ENCODE results near the gene CHMP3.
"Not testable (repeated sequence)": the region's sequence is repeated elsewhere in the genome, so short reads cannot be mapped to it uniquely, and the experiment has no call there.

Gene CHMP3

GRCh38 chr2:86593266-86593665 lies 30.0 kb upstream of the CHMP3 start:
- H4K20me1 ChIP-seq (ENCODE audit: insufficient read depth, low read length), result no peaks in the 10 kb centered on the region
- no peak overlapping the region for H3K9ac ChIP-seq (ENCODE audit: low read length)
- H3K27me3 ChIP-seq (replicated peaks; ENCODE audit: insufficient read depth, low read length), result no peaks in the 10 kb centered on the region
- H3K79me2 ChIP-seq (ENCODE audit: low read length), result no peaks in the 10 kb centered on the region
- H3K9me3 ChIP-seq (replicated peaks; ENCODE audit: insufficient read depth, low read length), result no peaks in the 10 kb centered on the region
- no peak for DNase-seq
- H3K9me2 ChIP-seq (replicated peaks; ENCODE audit: insufficient read depth, low read length), result no peaks in the 10 kb centered on the region
- H2AFZ ChIP-seq (ENCODE audit: low read length), result no peak overlapping the region
- no peaks in the 10 kb centered on the region for H3F3A ChIP-seq (ENCODE audit: insufficient read depth, low read length)
- no peak overlapping the region for H3K4me2 ChIP-seq (ENCODE audit: low read depth, low read length)
- H3K4me3 ChIP-seq (ENCODE audit: low read length), result no peak overlapping the region
- no peaks in the 10 kb centered on the region for H3K4me1 ChIP-seq (ENCODE audit: low read length)
- no peaks in the 10 kb centered on the region for H3K36me3 ChIP-seq (replicated peaks; ENCODE audit: insufficient read depth, low read length)
- no peak overlapping the region for H3K27ac ChIP-seq (ENCODE audit: low read length)
- TF ChIP-seq EZH2 (optimal IDR thresholded peaks at IDR 0.05; ENCODE audit: low read depth, low read length) (no peak), CTCF (IDR thresholded peaks at IDR 0.05; ENCODE audit: low read length) (no peak), EZH2phosphoT487 (IDR thresholded peaks at IDR 0.05; ENCODE audit: low read length) (no peak)

GRCh38 chr2:86592547-86593230 lies 29.4 kb upstream of the CHMP3 start:
- no peak for TF ChIP-seq EZH2 (optimal IDR thresholded peaks at IDR 0.05; ENCODE audit: low read depth, low read length)
- no peak for TF ChIP-seq CTCF (IDR thresholded peaks at IDR 0.05; ENCODE audit: low read length)
- no peak for TF ChIP-seq EZH2phosphoT487 (IDR thresholded peaks at IDR 0.05; ENCODE audit: low read length)
- Histone ChIP-seq H3F3A (ENCODE audit: insufficient read depth, low read length) (no peaks in the 10 kb centered on the region), H3K4me3 (ENCODE audit: low read length) (no peak overlapping the region), H3K36me3 (replicated peaks; ENCODE audit: insufficient read depth, low read length) (no peaks in the 10 kb centered on the region), H4K20me1 (ENCODE audit: insufficient read depth, low read length) (no peaks in the 10 kb centered on the region), H3K27me3 (replicated peaks; ENCODE audit: insufficient read depth, low read length) (no peaks in the 10 kb centered on the region), H3K9ac (ENCODE audit: low read length) (no peak overlapping the region), H3K9me3 (replicated peaks; ENCODE audit: insufficient read depth, low read length) (no peaks in the 10 kb centered on the region), H3K27ac (ENCODE audit: low read length) (no peak overlapping the region), H3K4me1 (ENCODE audit: low read length) (no peaks in the 10 kb centered on the region), H2AFZ (ENCODE audit: low read length) (no peak overlapping the region), H3K4me2 (ENCODE audit: low read depth, low read length) (no peak overlapping the region), H3K9me2 (replicated peaks; ENCODE audit: insufficient read depth, low read length) (no peaks in the 10 kb centered on the region), H3K79me2 (ENCODE audit: low read length) (no peaks in the 10 kb centered on the region)
- no peak for DNase-seq

GRCh38 chr2:86589701-86590100 lies 26.5 kb upstream of the CHMP3 start:
- H3K4me2 ChIP-seq (ENCODE audit: low read depth, low read length); DNase-seq; H2AFZ ChIP-seq (ENCODE audit: low read length); H3K27me3 ChIP-seq (replicated peaks; ENCODE audit: insufficient read depth, low read length); H4K20me1 ChIP-seq (ENCODE audit: insufficient read depth, low read length); H3K27ac ChIP-seq (ENCODE audit: low read length); H3K9ac ChIP-seq (ENCODE audit: low read length); H3F3A ChIP-seq (ENCODE audit: insufficient read depth, low read length); H3K79me2 ChIP-seq (ENCODE audit: low read length); H3K36me3 ChIP-seq (replicated peaks; ENCODE audit: insufficient read depth, low read length); H3K9me2 ChIP-seq (replicated peaks; ENCODE audit: insufficient read depth, low read length); H3K4me1 ChIP-seq (ENCODE audit: low read length); H3K9me3 ChIP-seq (replicated peaks; ENCODE audit: insufficient read depth, low read length); H3K4me3 ChIP-seq (ENCODE audit: low read length): not testable (repeated sequence)

- H4K20me1 ChIP-seq (ENCODE audit: insufficient read depth, low read length), result no peaks in the 10 kb centered on the region
- H3K27me3 ChIP-seq (replicated peaks; ENCODE audit: insufficient read depth, low read length), result no peaks in the 10 kb centered on the region
- H3K4me1 ChIP-seq (ENCODE audit: low read length), result peaks cover 7% of the 10 kb centered on the region
- H3F3A ChIP-seq (ENCODE audit: insufficient read depth, low read length), result peaks cover 5% of the 10 kb centered on the region; the same call in 1 of the 2 replicates
- H3K36me3 ChIP-seq (replicated peaks; ENCODE audit: insufficient read depth, low read length), result no peaks in the 10 kb centered on the region
- H3K9ac ChIP-seq (ENCODE audit: low read length), result 0 out of 2 replicates have a peak overlapping the region, but pooled peaks have one; percentile 11
- TF ChIP-seq EZH2 (optimal IDR thresholded peaks at IDR 0.05; ENCODE audit: low read depth, low read length) (no peak), EZH2phosphoT487 (IDR thresholded peaks at IDR 0.05; ENCODE audit: low read length) (no peak), CTCF (IDR thresholded peaks at IDR 0.05; ENCODE audit: low read length) (no peak)
- H3K27ac ChIP-seq (ENCODE audit: low read length), result peak overlapping the region; percentile 48; the same call in 1 of the 2 replicates
- H3K4me3 ChIP-seq (ENCODE audit: low read length), result no peak overlapping the region
- peak overlapping the region; percentile 58; the same call in 1 of the 2 replicates for H2AFZ ChIP-seq (ENCODE audit: low read length)
- no peaks in the 10 kb centered on the region for H3K79me2 ChIP-seq (ENCODE audit: low read length)
- H3K9me3 ChIP-seq (replicated peaks; ENCODE audit: insufficient read depth, low read length), result no peaks in the 10 kb centered on the region
- peak overlapping the region; percentile 62 for H3K4me2 ChIP-seq (ENCODE audit: low read depth, low read length)
- peak; percentile 69 for DNase-seq
- no peaks in the 10 kb centered on the region for H3K9me2 ChIP-seq (replicated peaks; ENCODE audit: insufficient read depth, low read length)
Observed at GRCh38 chr2:86584151-86584913, 21.1 kb upstream of the CHMP3 start.

Measured in MM.1S (cell line).